Left hindlimb (tissue), 1 donor: ENCODE data around the gene CCDC158.
"Not testable (repeated sequence)": the region's sequence is repeated elsewhere in the genome, so short reads cannot be mapped to it uniquely, and the experiment has no call there.

Source experiments
- DNase-seq: peaks from one replicate; pipeline ENCODE4 v3.0.0-alpha.2; 2018

Gene CCDC158

GRCh38 chr4:76307660-76308014 lies 113.3 kb downstream of the CCDC158 start:
- no peak for DNase-seq

GRCh38 chr4:76306882-76307659 lies 113.9 kb downstream of the CCDC158 start:
- peak; percentile 59 for DNase-seq

- peak; percentile 83 for DNase-seq
Measured at GRCh38 chr4:76305971-76306881, 114.7 kb downstream of the CCDC158 start, which contains the start of gene STBD1. Gene STBD1 (plus strand): TSS chr4:76306733. CDS start chr4:76306770, 37 bp downstream.

GRCh38 chr4:76305033-76305687 lies 115.8 kb downstream of the CCDC158 start:
- DNase-seq = no peak

GRCh38 chr4:76302826-76303438 lies 118.0 kb downstream of the CCDC158 start:
- DNase-seq = no peak

GRCh38 chr4:76301775-76302162 lies 119.2 kb downstream of the CCDC158 start:
- DNase-seq = no peak

- DNase-seq = no peak
Measured at GRCh38 chr4:76301068-76301774, 119.7 kb downstream of the CCDC158 start.

- no peak for DNase-seq
Measured at GRCh38 chr4:76300012-76300411, 120.9 kb downstream of the CCDC158 start.

GRCh38 chr4:76298227-76298626 lies 122.7 kb downstream of the CCDC158 start:
- no peak for DNase-seq

- DNase-seq = no peak
Measured at GRCh38 chr4:76296286-76296820, 124.6 kb downstream of the CCDC158 start.

GRCh38 chr4:76293772-76294171 lies 127.2 kb downstream of the CCDC158 start:
- DNase-seq = no peak

GRCh38 chr4:76292730-76293129 lies 128.2 kb downstream of the CCDC158 start:
- no peak for DNase-seq

GRCh38 chr4:76287811-76288210 lies 133.1 kb downstream of the CCDC158 start:
- not testable (repeated sequence) for DNase-seq

- no peak for DNase-seq
Measured at GRCh38 chr4:76283900-76284299, 137.0 kb downstream of the CCDC158 start.

- DNase-seq = no peak
Measured at GRCh38 chr4:76282941-76283689, 137.8 kb downstream of the CCDC158 start.

- not testable (repeated sequence) for DNase-seq
Measured at GRCh38 chr4:76281594-76281993, 139.3 kb downstream of the CCDC158 start.

GRCh38 chr4:76280488-76281441 lies 140.2 kb downstream of the CCDC158 start:
- no peak for DNase-seq

- no peak for DNase-seq
Measured at GRCh38 chr4:76279462-76279861, 141.5 kb downstream of the CCDC158 start.

- DNase-seq = no peak
Measured at GRCh38 chr4:76278583-76278982, 142.4 kb downstream of the CCDC158 start.

GRCh38 chr4:76277667-76278066 lies 143.3 kb downstream of the CCDC158 start:
- DNase-seq = no peak
